Activated naive CD4-positive, alpha-beta T cell treated with anti-CD3 and anti-CD28 coated beads for 36 hours (primary cell): ENCODE measurements around the gene DNMT3A. TPM values are rescaled to one million over a fixed set of nuclear protein-coding genes. Genes with fewer than 3 reads are reported as not detected.

ENCODE experiments used
- CTCF ChIA-PET: fragments of 350-600 bp; sonication (Branson Sonifier 250); formaldehyde crosslinking; loops from one replicate; lab custom pipeline; 2021; ENCODE audit warnings: antibody characterized with exemption; lab: Charles Lee
- DNase-seq: peaks from one replicate; pipeline ENCODE4 v3.0.0-alpha.2; 2020
- H3K27ac Mint-ChIP-seq: one replicate; pipeline ENCODE4 v1.8.0; 2021; ENCODE audit warnings: mild to moderate bottlenecking, mixed read lengths
- H3K27me3 Mint-ChIP-seq: one replicate; pipeline ENCODE4 v1.8.0; 2021; ENCODE audit warnings: low read depth, mixed read lengths
- H3K36me3 Mint-ChIP-seq: one replicate; pipeline ENCODE4 v1.8.0; 2021; ENCODE audit warnings: low read depth, mixed read lengths
- H3K4me1 Mint-ChIP-seq: one replicate; pipeline ENCODE4 v1.8.0; 2021; ENCODE audit warnings: low read depth, mixed read lengths
- H3K4me3 Mint-ChIP-seq: one replicate; pipeline ENCODE4 v1.8.0; 2021; ENCODE audit warnings: mild to moderate bottlenecking, moderate library complexity, mixed read lengths
- H3K9me3 Mint-ChIP-seq: one replicate; pipeline ENCODE4 v1.8.0; 2021; ENCODE audit warnings: mixed read lengths
- intact Hi-C: fragments of 100-400 bp; cut with micrococcal nuclease; formaldehyde crosslinking; loops from one replicate; pipeline ENCODE4 v1.15.1; 2023
- total RNA-seq, 2 experiments: library from RNA; stranded (reverse); gene quantifications; one replicate each; pipeline ENCODE4 v1.2.3, GENCODE V29; 2021

The DNMT3A gene
- total RNA-seq, 2 experiments from 2014 or later = 53.0 to 53.5 TPM

DNA sequence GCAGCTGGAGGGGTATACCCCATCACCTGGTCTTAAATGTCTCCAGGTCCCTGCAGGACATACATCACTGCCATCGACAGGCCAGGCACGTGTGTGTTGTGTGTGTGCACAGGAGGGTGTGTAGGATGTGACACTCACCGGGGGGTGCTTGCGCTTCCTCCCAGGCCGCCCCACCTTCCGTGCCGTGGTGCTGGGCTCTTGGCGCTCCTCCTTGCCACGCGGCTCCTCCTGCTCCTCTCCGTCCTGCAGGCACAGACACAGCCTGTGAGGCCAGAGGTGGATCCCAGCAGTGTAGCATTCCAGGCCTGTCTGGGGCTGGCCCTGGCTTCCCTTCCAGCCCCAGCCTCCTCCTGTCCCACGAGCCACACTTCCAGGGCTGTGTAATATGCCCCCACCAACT is 41.7 kb downstream of the DNMT3A start:
- Mint-ChIP-seq H3K4me1 (peaks cover 66% of the 10 kb centered on the region), H3K9me3 (no peaks in the 10 kb centered on the region), H3K36me3 (peaks cover 29% of the 10 kb centered on the region), H3K4me3 (no peak overlapping the region), H3K27me3 (no peaks in the 10 kb centered on the region), H3K27ac (no peak overlapping the region)
- CTCF ChIA-PET = interaction anchor here (1.3 to 2.4 kb wide), 2 partner anchors 23 to 76 kb away, joined by 3 to 11 read pairs; no protein-coding TSS in a partner anchor
- DNase-seq = no peak
- intact Hi-C loops = no loop called here

DNA sequence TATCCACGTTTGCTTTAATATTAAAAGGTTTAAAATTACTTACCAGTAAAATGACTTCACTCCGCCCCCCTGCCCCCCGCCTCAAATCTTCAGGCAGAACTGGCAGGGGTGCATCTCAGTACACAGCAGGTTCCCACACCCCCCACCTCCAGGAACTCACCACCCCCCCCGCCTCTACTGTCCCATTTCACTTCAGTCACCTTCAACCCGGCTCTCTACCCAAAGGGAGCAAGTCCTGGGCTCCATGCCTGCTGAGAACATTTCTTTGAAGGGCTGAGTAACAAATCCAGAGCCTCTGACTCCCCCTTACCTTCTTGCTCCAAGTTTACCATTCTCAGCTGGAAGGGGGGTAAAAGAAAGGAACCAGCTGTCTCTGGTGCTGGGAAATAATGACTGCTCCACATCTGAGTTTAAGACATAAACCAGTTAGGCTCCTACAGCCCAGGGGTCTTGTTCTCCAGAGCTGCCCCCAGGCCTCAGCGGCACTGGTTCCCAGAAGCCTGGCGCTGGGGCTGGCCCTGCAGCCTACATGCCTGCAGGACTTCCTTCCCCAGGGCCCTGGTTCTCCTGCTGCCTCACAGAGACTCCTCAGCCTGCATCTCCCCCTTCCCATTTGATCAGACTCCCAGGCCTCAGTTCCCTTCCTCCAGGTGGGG is 42.8 kb downstream of the DNMT3A start:
- Mint-ChIP-seq H3K36me3 (peaks cover 25% of the 10 kb centered on the region), H3K9me3 (no peaks in the 10 kb centered on the region), H3K4me3 (no peak overlapping the region), H3K27me3 (no peaks in the 10 kb centered on the region), H3K4me1 (peaks cover 66% of the 10 kb centered on the region), H3K27ac (no peak overlapping the region)
- CTCF ChIA-PET = interaction anchor here (1.3 kb wide), 1 partner anchor 22 kb away, joined by 3 read pairs; no protein-coding TSS in a partner anchor
- intact Hi-C loops = no loop called here
- no peak for DNase-seq

DNA sequence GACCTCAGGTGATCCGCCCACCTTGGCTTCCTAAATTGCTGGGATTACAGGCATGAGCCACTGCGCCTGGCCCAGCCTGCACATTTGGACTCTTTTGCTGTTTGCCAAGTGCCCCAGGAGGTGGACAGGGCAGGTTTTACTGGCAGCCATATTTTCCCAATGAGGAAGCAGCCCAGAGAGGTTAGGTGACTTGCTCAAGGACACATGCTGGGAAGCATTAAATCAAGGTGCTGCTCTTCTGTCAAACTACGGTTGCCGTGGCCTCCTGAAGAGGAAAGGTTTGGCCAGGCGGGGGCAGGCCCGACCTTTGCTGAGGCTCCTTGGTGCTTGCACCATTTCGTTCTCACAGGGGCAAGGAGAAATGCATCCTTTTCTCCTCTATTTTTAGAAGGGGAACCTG is 44.0 kb downstream of the DNMT3A start:
- Mint-ChIP-seq H3K27me3 (no peaks in the 10 kb centered on the region), H3K9me3 (no peaks in the 10 kb centered on the region), H3K27ac (no peak overlapping the region), H3K4me3 (no peak overlapping the region), H3K4me1 (peaks cover 61% of the 10 kb centered on the region), H3K36me3 (peaks cover 24% of the 10 kb centered on the region)
- intact Hi-C loops = no loop called here
- CTCF ChIA-PET = interaction anchor here (7.4 kb wide), 1 partner anchor 20 kb away, joined by 55 read pairs; no protein-coding TSS in a partner anchor
- DNase-seq = no peak

DNA sequence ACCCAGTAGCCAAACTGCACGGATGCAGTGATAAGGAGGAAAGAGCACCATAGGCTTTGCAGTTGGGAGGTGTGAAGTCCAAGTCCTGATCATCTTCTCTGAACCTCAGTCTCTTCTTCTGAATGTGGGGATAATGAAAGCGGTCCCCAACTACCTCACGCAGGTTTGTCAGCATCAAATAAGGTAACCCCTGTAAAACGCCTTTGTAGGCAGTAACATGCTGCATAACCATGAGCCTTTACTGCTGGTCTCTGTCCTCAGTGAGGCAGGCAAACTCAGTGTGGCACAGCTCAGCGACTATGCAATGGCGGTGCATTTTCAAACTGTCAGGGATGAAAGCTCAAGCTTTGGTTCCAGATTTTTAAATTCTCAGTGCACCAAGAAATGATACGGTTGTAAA is 46.1 kb downstream of the DNMT3A start:
- H3K4me1 Mint-ChIP-seq = peaks cover 56% of the 10 kb centered on the region
- peaks cover 19% of the 10 kb centered on the region for H3K36me3 Mint-ChIP-seq
- CTCF ChIA-PET = interaction anchor here (0.9 to 7.4 kb wide), 4 partner anchors 13 to 100 kb away, joined by 3 to 55 read pairs (median 7); no protein-coding TSS in a partner anchor
- peak overlapping the region; percentile 90 for H3K27ac Mint-ChIP-seq
- no peaks in the 10 kb centered on the region for H3K9me3 Mint-ChIP-seq
- DNase-seq = no peak
- intact Hi-C loops = loop anchor here (1.0 kb wide), 3 partner anchors 9 to 19 kb away; no protein-coding TSS in a partner anchor
- peak overlapping the region; percentile 68 for H3K4me3 Mint-ChIP-seq
- H3K27me3 Mint-ChIP-seq = no peaks in the 10 kb centered on the region

DNA sequence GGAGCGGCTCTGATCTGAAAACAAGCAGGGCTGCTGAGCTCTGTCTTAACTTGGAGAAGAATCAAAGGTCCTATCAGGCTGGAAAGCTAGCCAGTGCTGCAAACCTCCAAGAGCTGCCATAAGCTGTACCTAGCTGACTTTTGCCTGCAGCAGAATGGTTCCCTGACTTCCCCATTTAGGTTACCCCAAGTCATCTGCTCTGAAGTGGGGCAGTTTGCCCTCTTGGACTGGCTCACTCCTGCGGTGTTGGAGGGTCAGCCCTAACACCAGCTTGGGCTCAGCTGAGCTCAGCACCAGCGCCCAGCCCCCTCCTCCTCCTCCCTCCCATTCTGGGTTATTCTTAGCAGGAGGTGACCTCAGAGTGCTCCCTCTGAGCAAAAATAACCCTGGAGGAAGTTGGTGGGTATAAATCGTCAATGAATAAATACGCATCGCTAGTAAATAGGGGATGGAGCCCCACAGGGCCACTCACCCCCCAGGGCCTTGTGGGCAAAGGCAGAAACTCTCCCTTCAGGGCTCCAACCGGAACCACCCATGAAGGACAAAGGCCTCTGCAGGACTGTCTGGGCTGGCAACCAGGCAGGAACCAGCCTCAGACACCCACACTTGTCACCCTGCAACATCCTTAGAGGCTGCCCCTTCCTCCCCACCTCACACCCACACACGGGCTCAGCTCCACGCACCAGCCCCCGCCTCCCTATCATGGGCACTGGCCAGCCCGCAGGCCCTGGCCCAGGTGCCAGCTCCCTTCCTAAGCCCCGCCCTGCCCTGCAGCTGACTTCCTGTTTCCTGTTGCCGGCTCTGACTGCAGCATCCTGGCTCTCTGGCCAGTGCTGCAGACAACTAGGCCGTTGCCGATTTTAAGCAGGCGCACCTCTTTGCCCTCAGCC is 46.9 kb downstream of the DNMT3A start:
- Mint-ChIP-seq H3K9me3 (no peaks in the 10 kb centered on the region), H3K4me3 (peak overlapping the region; percentile 68), H3K27ac (peak overlapping the region; percentile 90), H3K36me3 (peaks cover 19% of the 10 kb centered on the region), H3K27me3 (no peaks in the 10 kb centered on the region), H3K4me1 (peaks cover 60% of the 10 kb centered on the region)
- CTCF ChIA-PET = interaction anchor here (0.6 to 7.4 kb wide), 8 partner anchors 9 to 273 kb away, joined by 3 to 55 read pairs (median 4); no protein-coding TSS in a partner anchor
- intact Hi-C loops = loop anchor here (1.0 kb wide), 3 partner anchors 9 to 19 kb away; no protein-coding TSS in a partner anchor
- DNase-seq = peak; percentile 89

DNA sequence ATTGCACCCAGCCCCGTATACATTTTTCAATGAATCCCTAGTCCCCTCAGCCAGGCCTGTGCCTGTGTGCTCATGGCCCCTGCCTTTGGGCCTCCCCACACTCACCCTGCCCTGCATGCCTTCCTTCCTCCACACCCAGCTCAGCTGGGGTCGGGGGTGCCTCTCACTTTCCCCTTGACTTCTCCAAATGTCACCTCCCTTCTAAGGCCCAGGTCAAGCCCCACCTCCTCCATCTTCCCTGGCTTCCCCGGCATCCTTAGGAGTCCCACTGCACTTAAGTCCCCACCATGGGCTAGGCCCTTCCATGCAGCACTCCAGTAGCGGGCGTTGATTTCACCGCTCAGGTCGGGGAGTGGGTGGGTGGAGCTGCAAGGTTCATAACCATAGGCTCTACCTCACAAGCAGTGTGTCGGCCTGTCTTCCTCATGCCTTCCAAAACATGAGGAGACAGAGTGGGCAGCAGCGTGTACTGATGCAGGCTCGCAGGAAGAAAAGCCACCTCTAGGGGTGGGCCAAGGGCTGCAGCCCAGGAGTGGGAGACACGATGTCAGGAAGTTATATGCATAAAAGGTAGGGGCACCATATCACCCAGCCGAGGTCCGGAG is 47.7 kb downstream of the DNMT3A start:
- peaks cover 15% of the 10 kb centered on the region for H3K36me3 Mint-ChIP-seq
- H3K27me3 Mint-ChIP-seq = no peaks in the 10 kb centered on the region
- no peaks in the 10 kb centered on the region for H3K9me3 Mint-ChIP-seq
- H3K4me1 Mint-ChIP-seq = peaks cover 60% of the 10 kb centered on the region
- peak overlapping the region; percentile 29 for H3K4me3 Mint-ChIP-seq
- intact Hi-C loops = no loop called here
- H3K27ac Mint-ChIP-seq = peak overlapping the region; percentile 90
- DNase-seq = peak; percentile 42
- CTCF ChIA-PET = interaction anchor here (0.6 to 7.4 kb wide), 6 partner anchors 8 to 274 kb away, joined by 3 to 55 read pairs (median 6); no protein-coding TSS in a partner anchor

DNA sequence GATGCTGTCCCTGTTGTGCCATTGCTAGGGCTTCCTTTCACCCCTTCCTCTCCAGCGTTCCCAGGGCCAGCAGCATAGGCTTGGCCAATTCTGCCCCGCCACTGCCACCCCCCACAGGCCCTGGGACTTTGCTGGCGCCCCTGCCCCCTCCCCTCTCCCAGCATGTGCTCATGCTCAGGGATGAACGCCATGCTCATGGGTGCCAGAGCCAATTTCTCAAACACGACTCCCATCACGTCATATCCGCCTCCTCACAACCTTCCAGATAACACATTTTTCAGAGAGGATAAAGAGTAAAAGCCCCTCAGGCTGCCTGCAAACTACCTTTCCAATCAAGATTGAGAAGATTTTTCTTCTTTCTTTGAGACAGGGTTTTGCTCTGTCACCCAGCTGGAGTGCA is 48.6 kb downstream of the DNMT3A start:
- H3K27ac Mint-ChIP-seq = peak overlapping the region; percentile 74
- peaks cover 61% of the 10 kb centered on the region for H3K4me1 Mint-ChIP-seq
- H3K9me3 Mint-ChIP-seq = no peaks in the 10 kb centered on the region
- peaks cover 15% of the 10 kb centered on the region for H3K36me3 Mint-ChIP-seq
- no peak overlapping the region for H3K4me3 Mint-ChIP-seq
- intact Hi-C loops = no loop called here
- CTCF ChIA-PET = interaction anchor here (1.4 to 7.4 kb wide), 2 partner anchors 8 to 15 kb away, joined by 7 to 55 read pairs; no protein-coding TSS in a partner anchor
- H3K27me3 Mint-ChIP-seq = no peaks in the 10 kb centered on the region
- DNase-seq = no peak

DNA sequence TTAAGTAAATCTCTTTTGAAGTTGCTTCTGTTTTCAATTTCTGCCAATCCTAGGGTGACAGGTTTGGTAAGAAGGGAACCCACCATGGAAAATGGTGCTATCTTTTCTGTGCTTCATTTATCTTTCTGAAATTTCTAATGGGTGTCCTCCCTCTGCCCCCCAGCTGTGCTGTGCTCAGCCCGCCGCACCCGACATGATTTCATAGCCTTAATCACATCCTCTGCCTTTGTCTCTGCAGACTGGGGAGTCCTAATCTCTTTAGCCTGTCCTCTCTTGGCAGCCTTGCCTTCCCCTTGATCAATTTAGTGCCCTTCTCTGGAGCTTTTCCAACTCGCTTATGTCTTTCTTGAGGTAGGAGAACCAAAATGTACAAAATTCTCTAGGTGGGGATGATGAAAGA is 49.3 kb downstream of the DNMT3A start:
- H3K36me3 Mint-ChIP-seq = peaks cover 15% of the 10 kb centered on the region

DNA sequence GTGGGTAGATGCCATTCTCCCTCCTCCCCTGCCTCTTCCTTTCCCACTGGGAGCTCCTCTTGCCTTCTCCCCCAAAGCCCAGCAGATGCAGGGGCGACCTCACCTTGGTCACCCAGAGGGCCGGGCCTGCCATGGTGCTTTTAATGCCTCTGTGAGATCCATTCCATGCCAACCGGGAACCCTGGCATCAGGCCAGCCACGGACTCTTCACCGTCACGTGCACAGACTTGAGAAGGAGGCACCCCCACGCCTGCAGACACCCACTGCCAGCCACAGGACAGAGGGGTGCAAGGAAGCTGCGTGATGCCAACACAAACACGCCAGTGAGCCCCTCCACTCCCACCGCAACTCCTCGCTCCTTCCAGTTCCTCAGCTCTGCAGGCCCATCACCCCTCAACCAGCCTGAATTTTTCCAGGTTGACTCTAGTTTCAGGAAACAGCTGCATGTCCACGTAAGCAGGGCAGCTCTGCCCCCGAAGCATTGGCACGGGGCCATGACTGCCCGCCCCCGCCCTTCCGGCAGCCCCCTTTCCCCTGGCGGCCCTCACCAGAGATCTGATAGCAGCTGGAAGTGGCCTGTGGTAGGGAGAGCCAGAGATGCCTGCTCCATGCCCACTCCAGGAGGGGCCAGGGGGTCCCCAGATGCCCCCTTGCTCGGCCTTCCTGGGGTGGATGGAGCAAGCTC is 50.8 kb downstream of the DNMT3A start:
- H3K4me3 Mint-ChIP-seq = no peak overlapping the region
- no peaks in the 10 kb centered on the region for H3K9me3 Mint-ChIP-seq
- CTCF ChIA-PET = interaction anchor here (7.4 kb wide), 1 partner anchor 13 kb away, joined by 55 read pairs; no protein-coding TSS in a partner anchor
- H3K27ac Mint-ChIP-seq = no peak overlapping the region
- DNase-seq = no peak
- intact Hi-C loops = no loop called here
- H3K4me1 Mint-ChIP-seq = peaks cover 62% of the 10 kb centered on the region
- H3K27me3 Mint-ChIP-seq = no peaks in the 10 kb centered on the region
- peaks cover 14% of the 10 kb centered on the region for H3K36me3 Mint-ChIP-seq

More for the DNA sequence above, 49.3 kb downstream of the DNMT3A start:
- Mint-ChIP-seq H3K27me3 (no peaks in the 10 kb centered on the region), H3K9me3 (no peaks in the 10 kb centered on the region), H3K4me3 (no peak overlapping the region), H3K27ac (peak overlapping the region; percentile 74), H3K4me1 (peaks cover 59% of the 10 kb centered on the region)
- intact Hi-C loops = no loop called here
- DNase-seq = no peak
- CTCF ChIA-PET = interaction anchor here (1.4 to 7.4 kb wide), 2 partner anchors 9 to 14 kb away, joined by 7 to 55 read pairs; no protein-coding TSS in a partner anchor

DNA sequence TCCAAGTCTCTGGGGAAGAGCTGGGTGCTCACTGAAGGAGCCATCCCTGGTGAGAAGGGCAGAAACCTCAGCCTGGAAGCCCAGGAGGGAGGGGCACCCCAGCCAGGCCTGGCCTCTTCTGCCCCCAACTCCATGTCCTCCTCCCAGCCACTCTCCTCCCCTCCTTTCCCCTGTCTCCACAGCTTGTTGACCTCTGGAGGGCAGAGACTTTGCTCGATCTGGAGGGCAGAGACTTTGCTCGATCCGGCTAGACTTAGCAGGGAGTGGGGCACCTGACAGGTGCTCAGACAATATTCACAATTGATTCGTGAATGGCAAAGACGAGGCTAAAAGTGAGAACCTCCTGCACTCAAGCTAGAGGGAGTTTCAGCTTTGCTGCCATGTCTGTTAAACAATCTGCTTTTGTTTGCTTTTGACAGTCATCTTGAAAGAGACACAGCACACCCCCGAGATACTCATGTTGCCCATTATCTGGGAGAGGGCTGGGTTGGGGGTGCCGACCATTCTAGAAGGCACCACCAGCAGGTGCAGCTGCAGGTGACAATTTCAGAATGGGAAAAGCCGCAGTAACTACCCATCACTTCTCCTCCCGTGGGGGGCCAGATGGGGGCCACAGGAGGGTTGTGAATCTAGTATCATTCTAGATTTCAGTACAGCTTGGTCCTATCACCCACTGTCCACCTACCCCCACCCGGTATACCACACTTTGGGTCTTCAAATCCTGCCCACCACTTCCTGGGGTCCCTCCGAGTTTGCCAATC is 54.8 kb downstream of the DNMT3A start:
- Mint-ChIP-seq H3K4me3 (no peak overlapping the region), H3K9me3 (no peaks in the 10 kb centered on the region), H3K27me3 (no peaks in the 10 kb centered on the region), H3K27ac (peak overlapping the region; percentile 97), H3K36me3 (peaks cover 18% of the 10 kb centered on the region), H3K4me1 (peaks cover 51% of the 10 kb centered on the region)
- CTCF ChIA-PET = interaction anchor here (1.2 to 3.4 kb wide), 5 partner anchors 8 to 89 kb away, joined by 3 to 23 read pairs (median 4); no protein-coding TSS in a partner anchor
- DNase-seq = no peak
- intact Hi-C loops = loop anchor here (1.0 kb wide), 2 partner anchors 8 to 10 kb away; no protein-coding TSS in a partner anchor
